Fibroblast of the aortic adventitia (primary cell): ENCODE results near the gene KDM2B. TPM values are rescaled to one million over a fixed set of nuclear protein-coding genes. Genes with fewer than 3 reads are reported as not detected.

Experiments used
- DNase-seq: peaks from one replicate; pipeline ENCODE4 v3.0.0-alpha.2; 2010; ENCODE audit warnings: low read depth
- H3K4me3 ChIP-seq: 2 replicates; pipeline ENCODE4 v1.5.1; 2011; ENCODE audit warnings: low read depth, mild to moderate bottlenecking, control low read depth, low read length, moderate library complexity
- small RNA-seq: library from RNA; depleted of rRNA; stranded (forward); fragments of <200 nt; gene quantifications from one replicate; pipeline ENCODE3, GENCODE V24; 2012
- total RNA-seq: library from RNA; depleted of rRNA; stranded (reverse); fragments of >200 nt; gene quantifications from 2 replicates; pipeline ENCODE4 v1.2.3, GENCODE V29; 2012; ENCODE audit warnings: low replicate concordance
- TF ChIP-seq, protein P1 (sequence below): IDR thresholded peaks from 2 replicates; pipeline ENCODE4 v1.5.1; 2011; ENCODE audit warnings: mild to moderate bottlenecking, low read length, control low read depth, inconsistent platforms; ENCODE audit not compliant: insufficient read depth

KDM2B gene
- total RNA-seq, 1 donor: 26.8 TPM

DNA sequence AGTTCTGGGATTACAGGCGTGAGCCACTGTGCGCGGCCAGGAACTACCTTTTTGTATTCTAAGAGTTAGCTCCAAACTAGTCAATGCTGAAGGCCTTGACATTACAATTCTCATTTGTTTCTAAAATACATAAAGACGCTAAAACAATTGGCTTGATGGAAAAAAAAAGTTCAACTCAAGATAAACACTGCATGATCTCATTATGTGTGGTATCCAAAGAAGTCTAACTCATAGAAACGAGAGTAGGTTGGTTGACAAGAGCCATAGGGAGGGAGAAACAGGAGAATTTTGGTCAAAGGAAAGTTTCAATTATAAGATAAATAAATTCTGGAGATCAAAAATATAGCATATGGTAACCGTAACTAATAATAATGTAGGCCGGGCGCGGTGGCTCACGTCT, 200.9 kb downstream of the KDM2B start:
- DNase-seq: no peak
- TF ChIP-seq, protein P1, sequence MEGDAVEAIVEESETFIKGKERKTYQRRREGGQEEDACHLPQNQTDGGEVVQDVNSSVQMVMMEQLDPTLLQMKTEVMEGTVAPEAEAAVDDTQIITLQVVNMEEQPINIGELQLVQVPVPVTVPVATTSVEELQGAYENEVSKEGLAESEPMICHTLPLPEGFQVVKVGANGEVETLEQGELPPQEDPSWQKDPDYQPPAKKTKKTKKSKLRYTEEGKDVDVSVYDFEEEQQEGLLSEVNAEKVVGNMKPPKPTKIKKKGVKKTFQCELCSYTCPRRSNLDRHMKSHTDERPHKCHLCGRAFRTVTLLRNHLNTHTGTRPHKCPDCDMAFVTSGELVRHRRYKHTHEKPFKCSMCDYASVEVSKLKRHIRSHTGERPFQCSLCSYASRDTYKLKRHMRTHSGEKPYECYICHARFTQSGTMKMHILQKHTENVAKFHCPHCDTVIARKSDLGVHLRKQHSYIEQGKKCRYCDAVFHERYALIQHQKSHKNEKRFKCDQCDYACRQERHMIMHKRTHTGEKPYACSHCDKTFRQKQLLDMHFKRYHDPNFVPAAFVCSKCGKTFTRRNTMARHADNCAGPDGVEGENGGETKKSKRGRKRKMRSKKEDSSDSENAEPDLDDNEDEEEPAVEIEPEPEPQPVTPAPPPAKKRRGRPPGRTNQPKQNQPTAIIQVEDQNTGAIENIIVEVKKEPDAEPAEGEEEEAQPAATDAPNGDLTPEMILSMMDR: no peak
- no peak overlapping the region for H3K4me3 ChIP-seq

Small RNA genes lying within 50 kb of the gene (small RNA-seq; reads per million reads assigned to genes)
- gene RNU6-1004P: not detected

Other genes starting within 250 kb of the KDM2B start
- gene ANAPC5, start 228.6 kb downstream of the KDM2B start, total RNA-seq: 148 and 209 TPM in 2 replicates
- 36.9 and 55.1 TPM in 2 replicates for gene RNF34, start 180.9 kb downstream of the KDM2B start, total RNA-seq
- gene ORAI1, start 45.5 kb upstream of the KDM2B start, total RNA-seq: 1.1 and 13.4 TPM in 2 replicates
- 0.63 and 3.8 TPM in 2 replicates for gene MORN3, start 88.6 kb upstream of the KDM2B start, total RNA-seq
- gene TMEM120B, start 131.7 kb upstream of the KDM2B start, total RNA-seq: 3.4 and 8.0 TPM in 2 replicates
- 10.9 and 13.1 TPM in 2 replicates for gene RHOF, start 212.7 kb upstream of the KDM2B start, total RNA-seq
- 5.0 and 6.1 TPM in 2 replicates for gene SETD1B, start 223.0 kb upstream of the KDM2B start, total RNA-seq